Peyer's patch (tissue), 4 donors: Measurements from ENCODE around the gene RPA3. TPM values are rescaled to one million over a fixed set of nuclear protein-coding genes. Genes with fewer than 3 reads are reported as not detected.

ENCODE experiments used
- DNase-seq, 3 donors: peaks; one replicate each; pipeline ENCODE4 v3.0.0-alpha.2; 2017 to 2019
- H3K27ac ChIP-seq, 4 donors: fragments of 200-600 bp; sonication (generic); one replicate each; pipeline ENCODE4 v1.5.1; 2016 to 2019
- H3K27me3 ChIP-seq, 2 donors: fragments of 200-600 bp; sonication (generic); one replicate each; pipeline ENCODE4 v1.5.1; 2019
- H3K36me3 ChIP-seq, 3 donors: fragments of 200-600 bp; sonication (generic); one replicate each; pipeline ENCODE4 v1.5.1; 2016 to 2019
- H3K4me1 ChIP-seq, 4 donors: fragments of 200-600 bp; sonication (generic); one replicate each; pipeline ENCODE4 v1.5.1; 2016 to 2019
- H3K4me3 ChIP-seq, 4 donors: fragments of 200-600 bp; sonication (generic); 1 replicate in 3 of 4; 2 replicates in 1 of 4; pipeline ENCODE4 v1.5.1; 2016 to 2019; ENCODE audit warnings: mild to moderate bottlenecking in 1 of 4
- H3K9me3 ChIP-seq, 4 donors: fragments of 200-600 bp; sonication (generic); one replicate each; pipeline ENCODE4 v1.5.1; 2016 to 2019; ENCODE audit warnings: mild to moderate bottlenecking in 1 of 4
- CTCF ChIP-seq, 6 experiments: fragments of 450-650 bp in 4 of 6; fragments of 200-600 bp in 2 of 6; sonication (generic) in 1 of 6; IDR thresholded peaks; one replicate each; pipeline ENCODE4 v1.5.1; 2017 to 2019; ENCODE audit warnings: antibody characterized with exemption in 6 of 6, mild to moderate bottlenecking in 3 of 6, moderate library complexity in 1 of 6
- POLR2A ChIP-seq, 2 donors: fragments of 450-650 bp; IDR thresholded peaks; one replicate each; pipeline ENCODE4 v1.5.1; 2017; ENCODE audit warnings: antibody characterized with exemption in 2 of 2, mild to moderate bottlenecking in 2 of 2, moderate library complexity in 2 of 2
- total RNA-seq, 4 donors: library from RNA; depleted of rRNA; stranded (reverse); fragments of >200 nt; gene quantifications; one replicate each; pipeline ENCODE4 v1.1.0, GENCODE V29; 2016

The RPA3 gene
- total RNA-seq, 4 donors from 2014 or later, result 11.3 to 23.6 (median 19.4) TPM

- peak in 1 of 3 donors; percentile 61 for DNase-seq
- no peaks in the 10 kb centered on the region for H3K9me3 ChIP-seq
- H3K4me3 ChIP-seq, result no peak overlapping the region
- no peaks in the 10 kb centered on the region for H3K27me3 ChIP-seq
- H3K36me3 ChIP-seq, result peaks cover 0 to 35% (median 0%) of the 10 kb centered on the region in 3 donors
- no peaks in the 10 kb centered on the region for H3K4me1 ChIP-seq
- TF ChIP-seq CTCF (IDR thresholded peaks at IDR 0.05) (no peak), POLR2A (IDR thresholded peaks at IDR 0.05) (no peak)
- no peak overlapping the region for H3K27ac ChIP-seq
Measured at GRCh38 chr7:7596176-7596575, 122.2 kb downstream of the RPA3 start.

DNA sequence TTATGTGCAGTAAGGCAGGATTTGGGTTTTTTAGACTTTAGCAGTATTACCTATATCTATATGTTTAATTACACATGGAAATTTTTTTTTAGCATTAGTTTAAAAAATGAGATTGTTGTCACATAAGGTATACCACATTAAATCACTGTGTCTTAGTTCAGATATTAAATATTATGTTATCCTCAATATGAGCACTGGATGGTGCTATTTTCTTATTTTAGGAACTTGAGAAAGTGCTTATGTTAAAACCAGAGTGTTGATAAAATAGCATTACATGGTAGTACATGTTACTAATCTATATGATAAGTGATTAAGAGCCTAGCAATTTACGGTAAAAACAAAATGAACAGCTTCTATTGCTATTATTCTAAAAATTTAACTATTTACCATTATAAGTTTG lies 123.0 kb downstream of the RPA3 start:
- Histone ChIP-seq H3K4me1 (no peaks in the 10 kb centered on the region), H3K27ac (no peak overlapping the region), H3K27me3 (no peaks in the 10 kb centered on the region), H3K9me3 (no peaks in the 10 kb centered on the region), H3K4me3 (no peak overlapping the region), H3K36me3 (peaks cover 0 to 35% (median 0%) of the 10 kb centered on the region in 3 donors)
- TF ChIP-seq POLR2A (IDR thresholded peaks at IDR 0.05) (no peak), CTCF (IDR thresholded peaks at IDR 0.05) (peak in 4 of 6 experiments; percentile 31 to 59 (median 52))
- no peak for DNase-seq

Other genes with a start within 250 kb of the RPA3 start
- gene COL28A1, start 182.7 kb downstream of the RPA3 start, total RNA-seq, result 1 to 10 TPM; 1.4 to 5.8 (median 1.9) TPM
- gene MIOS, start 151.7 kb downstream of the RPA3 start, total RNA-seq, result 10 to 100 TPM; 17.1 to 42.9 (median 26.8) TPM
- 10 to 100 TPM; 15.2 to 28.2 (median 18.7) TPM for gene UMAD1, start 77.9 kb downstream of the RPA3 start, total RNA-seq